Renal cortex interstitium (tissue), 11 donors: Measurements from ENCODE around the gene CRCP. TPM values are rescaled to one million over a fixed set of nuclear protein-coding genes. Genes with fewer than 3 reads are reported as not detected.
"Not testable (repeated sequence)": the region's sequence is repeated elsewhere in the genome, so short reads cannot be mapped to it uniquely, and the experiment has no call there.

Experiments used
- DNase-seq, 11 donors: peaks; one replicate each; pipeline ENCODE4 v3.0.0-alpha.2; 2013; ENCODE audit warnings: low read depth in 9 of 11, low spot score in 4 of 11; ENCODE audit errors: extremely low read depth in 1 of 11
- polyA plus RNA-seq, 3 donors: library from polyadenylated mRNA; unstranded; fragments of 120-200 nt; gene quantifications; one replicate each; pipeline ENCODE4 v1.2.1, GENCODE V29; 2013; ENCODE audit not compliant: insufficient read length in 3 of 3

The CRCP gene
- polyA plus RNA-seq, 3 donors, result 28.5 to 32.8 (median 28.9) TPM

- DNase-seq, result not testable (repeated sequence)
These were observed 60.4 kb downstream of the CRCP start for GRCh38 chr7:66175006-66175405.

- DNase-seq, result no peak
These were observed 62.3 kb downstream of the CRCP start for GRCh38 chr7:66176914-66177313.

GRCh38 chr7:66178258-66178657 lies 63.6 kb downstream of the CRCP start:
- DNase-seq, result no peak

- no peak for DNase-seq
These were observed 66.7 kb downstream of the CRCP start for GRCh38 chr7:66181329-66181728.

GRCh38 chr7:66181845-66182244 lies 67.2 kb downstream of the CRCP start:
- no peak for DNase-seq

- DNase-seq, result no peak
These were observed 68.3 kb downstream of the CRCP start for GRCh38 chr7:66182920-66183319.

- DNase-seq, result no peak
These were observed 69.1 kb downstream of the CRCP start for GRCh38 chr7:66183700-66184099.

GRCh38 chr7:66185680-66186187 lies 71.1 kb downstream of the CRCP start:
- DNase-seq, result no peak

- no peak for DNase-seq
These were observed 72.3 kb downstream of the CRCP start for GRCh38 chr7:66186991-66187390.

- no peak for DNase-seq
These were observed 73.3 kb downstream of the CRCP start for GRCh38 chr7:66187905-66188304.

- no peak for DNase-seq
These were observed 74.0 kb downstream of the CRCP start for GRCh38 chr7:66188645-66189044.

- no peak for DNase-seq
These were observed 75.3 kb downstream of the CRCP start for GRCh38 chr7:66189695-66190503.

GRCh38 chr7:66190504-66190857 lies 75.8 kb downstream of the CRCP start:
- no peak for DNase-seq

GRCh38 chr7:66193146-66193725 lies 78.6 kb downstream of the CRCP start:
- DNase-seq, result no peak

GRCh38 chr7:66198469-66198868 lies 83.8 kb downstream of the CRCP start:
- no peak for DNase-seq

- no peak for DNase-seq
These were observed 84.3 kb downstream of the CRCP start for GRCh38 chr7:66198956-66199355.

GRCh38 chr7:66202441-66202840 lies 87.8 kb downstream of the CRCP start:
- no peak for DNase-seq
